Measurements from ENCODE around the gene RPL22L1.

DNA sequence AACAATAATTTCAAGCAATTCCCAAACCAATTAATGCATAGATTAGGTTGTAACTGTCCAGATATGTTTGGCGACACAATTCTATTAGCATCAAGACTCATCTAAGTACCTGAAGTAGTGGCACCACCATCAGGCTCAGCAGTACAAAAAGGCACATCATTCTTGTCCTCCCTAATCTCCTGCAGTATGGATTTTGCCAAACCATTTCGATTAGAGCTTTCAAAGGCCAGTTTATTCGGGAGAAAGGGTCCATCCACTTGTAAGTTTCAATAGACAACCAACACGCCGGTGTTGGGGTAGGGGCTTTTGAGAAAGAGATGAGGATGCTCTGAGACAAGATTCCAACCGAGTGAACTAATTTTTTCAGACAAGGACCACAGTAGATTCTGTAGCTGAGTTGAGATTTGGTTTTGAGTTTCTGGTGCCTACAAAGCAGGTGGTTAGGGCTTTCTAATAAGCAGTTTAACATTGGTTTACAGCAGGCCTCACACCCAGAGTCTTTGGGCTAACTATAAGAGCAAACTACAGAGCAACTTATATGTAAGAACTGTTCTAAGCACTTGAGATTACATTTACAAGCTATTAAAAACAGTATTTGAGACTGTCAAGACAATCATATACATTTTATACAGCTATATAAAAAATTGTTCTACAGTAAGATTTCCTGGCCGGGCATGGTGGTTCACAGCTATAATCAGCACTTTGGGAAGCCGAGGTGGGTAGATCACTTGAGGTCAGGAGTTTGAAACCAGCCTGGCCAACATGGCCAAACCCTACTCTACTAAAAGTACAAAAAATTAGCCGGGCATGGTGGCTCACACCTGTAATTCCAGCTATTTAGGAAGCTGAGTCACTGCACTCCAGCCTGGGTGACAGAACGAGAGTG is 4.5 kb downstream of the RPL22L1 start:
- TF ChIP-seq, protein P1, sequence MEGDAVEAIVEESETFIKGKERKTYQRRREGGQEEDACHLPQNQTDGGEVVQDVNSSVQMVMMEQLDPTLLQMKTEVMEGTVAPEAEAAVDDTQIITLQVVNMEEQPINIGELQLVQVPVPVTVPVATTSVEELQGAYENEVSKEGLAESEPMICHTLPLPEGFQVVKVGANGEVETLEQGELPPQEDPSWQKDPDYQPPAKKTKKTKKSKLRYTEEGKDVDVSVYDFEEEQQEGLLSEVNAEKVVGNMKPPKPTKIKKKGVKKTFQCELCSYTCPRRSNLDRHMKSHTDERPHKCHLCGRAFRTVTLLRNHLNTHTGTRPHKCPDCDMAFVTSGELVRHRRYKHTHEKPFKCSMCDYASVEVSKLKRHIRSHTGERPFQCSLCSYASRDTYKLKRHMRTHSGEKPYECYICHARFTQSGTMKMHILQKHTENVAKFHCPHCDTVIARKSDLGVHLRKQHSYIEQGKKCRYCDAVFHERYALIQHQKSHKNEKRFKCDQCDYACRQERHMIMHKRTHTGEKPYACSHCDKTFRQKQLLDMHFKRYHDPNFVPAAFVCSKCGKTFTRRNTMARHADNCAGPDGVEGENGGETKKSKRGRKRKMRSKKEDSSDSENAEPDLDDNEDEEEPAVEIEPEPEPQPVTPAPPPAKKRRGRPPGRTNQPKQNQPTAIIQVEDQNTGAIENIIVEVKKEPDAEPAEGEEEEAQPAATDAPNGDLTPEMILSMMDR (IDR thresholded peaks at IDR 0.05; ENCODE audit: borderline replicate concordance, extremely low read depth, low read length, poor library complexity, severe bottlenecking): no peak
- no peak for TF ChIP-seq EZH2 (IDR thresholded peaks at IDR 0.05; ENCODE audit: borderline replicate concordance, low read depth, low read length, severe bottlenecking)

Data from DND-41 (cell line).